Epithelial cell of proximal tubule (primary cell): Measurements from ENCODE around the gene ZKSCAN5. TPM values are rescaled to one million over a fixed set of nuclear protein-coding genes. Genes with fewer than 3 reads are reported as not detected.
"Not testable (repeated sequence)": the region's sequence is repeated elsewhere in the genome, so short reads cannot be mapped to it uniquely, and the experiment has no call there.

Experiments
- DNase-seq: peaks from one replicate; pipeline ENCODE4 v3.0.0-alpha.2; 2011; ENCODE audit warnings: low read depth
- H3K4me3 ChIP-seq: 2 replicates; pipeline ENCODE4 v1.5.1; 2011; ENCODE audit warnings: low read depth, mild to moderate bottlenecking, low read length
- CTCF ChIP-seq: conservative IDR thresholded peaks from 2 replicates; pipeline ENCODE4 v1.5.1; 2012; ENCODE audit warnings: low read depth, mild to moderate bottlenecking, low read length
- total RNA-seq: library from RNA; depleted of rRNA; stranded (reverse); fragments of >200 nt; gene quantifications from 2 replicates; pipeline ENCODE4 v1.2.3, GENCODE V29; 2015

The ZKSCAN5 gene
- total RNA-seq, 1 donor from 2014 or later = 8.2 TPM

- peak overlapping the region; percentile 100 for H3K4me3 ChIP-seq
- no peak for TF ChIP-seq CTCF
- no peak for DNase-seq
These were observed 6.5 kb upstream of the ZKSCAN5 start for GRCh38 chr7:99497766-99498545.

- H3K4me3 ChIP-seq = peak overlapping the region; percentile 100
- TF ChIP-seq CTCF = no peak
- no peak for DNase-seq
These were observed 5.9 kb upstream of the ZKSCAN5 start for GRCh38 chr7:99498546-99498944.

- no peak for DNase-seq
- TF ChIP-seq CTCF = no peak
- H3K4me3 ChIP-seq = peak overlapping the region; percentile 100
These were observed 5.1 kb upstream of the ZKSCAN5 start for GRCh38 chr7:99499371-99499720.

GRCh38 chr7:99499721-99500636, 4.5 kb upstream of the ZKSCAN5 start, which contains the start of gene ZNF394:
Gene ZNF394, minus strand, starts transcription at chr7:99500281. Its CDS starts 188 bp downstream, at chr7:99500093.
- peak within 1 kb of the TSS; percentile 100 for H3K4me3 ChIP-seq
- TF ChIP-seq CTCF = peak; percentile 13
- DNase-seq = peak; percentile 53

GRCh38 chr7:99500637-99501009, 3.8 kb upstream of the ZKSCAN5 start:
- H3K4me3 ChIP-seq = peak overlapping the region; percentile 100
- DNase-seq = no peak
- TF ChIP-seq CTCF = no peak

GRCh38 chr7:99501236-99501635, 3.2 kb upstream of the ZKSCAN5 start:
- not testable (repeated sequence) for DNase-seq

GRCh38 chr7:99504281-99504602, 220 bp upstream of the ZKSCAN5 start:
- H3K4me3 ChIP-seq = peak overlapping the region; percentile 77
- no peak for TF ChIP-seq CTCF
- no peak for DNase-seq

More at GRCh38 chr7:99501236-99501635, 3.2 kb upstream of the ZKSCAN5 start:
- peak overlapping the region; percentile 100 for H3K4me3 ChIP-seq
